Body of pancreas (tissue), 4 donors: Measurements from ENCODE around the gene AP3B1. TPM values are rescaled to one million over a fixed set of nuclear protein-coding genes. Genes with fewer than 3 reads are reported as not detected.

Source experiments
- ATAC-seq: fragments of 150-250 bp; one replicate; pipeline ENCODE4 v1.9.1; 2016
- DNase-seq, 4 donors: peaks; one replicate each; pipeline ENCODE4 v3.0.0-alpha.2; 2019
- H3K27ac ChIP-seq, 4 donors: fragments of 200-600 bp; sonication (generic); 1 replicate in 3 of 4; 2 replicates in 1 of 4; pipeline versions ENCODE4 v1.5.1 to v1.6.1; 2016 to 2019; ENCODE audit warnings: mild to moderate bottlenecking in 1 of 4, mixed read lengths in 1 of 4, moderate library complexity in 1 of 4
- H3K27me3 ChIP-seq, 2 donors: fragments of 200-600 bp; sonication (generic); one replicate each; pipeline ENCODE4 v1.6.0; 2016; ENCODE audit warnings: mild to moderate bottlenecking in 1 of 2
- H3K36me3 ChIP-seq, 2 donors: fragments of 200-600 bp; sonication (generic); replicated peaks in 1 of 2; 2 replicates each; pipeline ENCODE4 v1.5.1; 2016; ENCODE audit warnings: low read depth in 2 of 2; ENCODE audit not compliant: insufficient read depth in 1 of 2
- H3K4me1 ChIP-seq: fragments of 200-600 bp; sonication (generic); one replicate; pipeline ENCODE4 v1.6.0; 2016
- H3K4me3 ChIP-seq, 2 donors: fragments of 200-600 bp; sonication (generic); 1 replicate in 1 of 2; 2 replicates in 1 of 2; pipeline ENCODE4 v1.5.1; 2016 to 2019
- H3K9me3 ChIP-seq, 3 donors: fragments of 200-600 bp; sonication (generic); 1 replicate in 2 of 3; 2 replicates in 1 of 3; pipeline ENCODE4 v1.5.1; 2016
- POLR2A ChIP-seq, 3 donors: fragments of 450-650 bp; IDR thresholded peaks; one replicate each; pipeline ENCODE4 v1.6.1; 2016; ENCODE audit warnings: antibody characterized with exemption in 3 of 3, mild to moderate bottlenecking in 2 of 3
- WGBS, 2 donors: methylation state at CpG; one replicate each; pipeline ENCODE4 v1.1.5; 2017; 5-methylcytosine and 5-hydroxymethylcytosine counted together
- intact Hi-C: fragments of 100-400 bp; cut with DNase I; formaldehyde crosslinking; loops from one replicate; pipeline ENCODE4 v1.15.1; 2023
- total RNA-seq, 2 donors: library from RNA; depleted of rRNA; stranded (reverse); fragments of >200 nt; gene quantifications; one replicate each; pipeline ENCODE4 v1.1.0, GENCODE V29; 2016
- TF ChIP-seq, protein P1 (sequence below), 7 experiments: fragments of 450-650 bp in 4 of 7; fragments of 200-600 bp in 3 of 7; sonication (generic) in 3 of 7; IDR thresholded peaks; one replicate each; pipeline ENCODE4 v1.5.1; 2016 to 2019; ENCODE audit warnings: antibody characterized with exemption in 7 of 7

The AP3B1 gene
- total RNA-seq, 2 donors from 2014 or later = 23.6 to 32.3 TPM

DNA sequence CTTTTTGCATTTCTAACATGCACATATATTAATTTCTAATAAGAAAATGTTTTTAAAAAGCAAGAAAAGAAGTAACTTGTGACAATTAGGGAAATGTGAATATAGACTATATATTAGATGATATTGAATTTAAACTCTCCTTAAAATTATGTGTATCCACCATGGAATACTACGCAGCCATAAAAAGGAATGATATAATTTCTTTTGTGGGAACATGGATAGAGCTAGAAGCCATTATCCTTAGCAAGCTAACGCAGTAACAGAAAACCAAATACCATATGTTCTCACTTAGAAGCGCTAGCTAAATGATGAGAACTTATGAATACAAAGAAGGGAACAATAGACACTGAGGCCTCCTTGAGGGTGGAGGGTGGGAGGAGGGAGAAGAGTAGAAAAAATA lies 23.8 kb upstream of the AP3B1 start:
- intact Hi-C loops = no loop called here
- 93 to 99% methylated on average over 3 of the region's 3 CpGs for WGBS, 2 donors
- H3K27me3 ChIP-seq = no peaks in the 10 kb centered on the region
- no peak overlapping the region for H3K4me3 ChIP-seq
- H3K9me3 ChIP-seq = no peaks in the 10 kb centered on the region
- DNase-seq = no peak
- H3K27ac ChIP-seq = no peak overlapping the region
- no peak for TF ChIP-seq POLR2A (IDR thresholded peaks at IDR 0.05)
- TF ChIP-seq, protein P1, sequence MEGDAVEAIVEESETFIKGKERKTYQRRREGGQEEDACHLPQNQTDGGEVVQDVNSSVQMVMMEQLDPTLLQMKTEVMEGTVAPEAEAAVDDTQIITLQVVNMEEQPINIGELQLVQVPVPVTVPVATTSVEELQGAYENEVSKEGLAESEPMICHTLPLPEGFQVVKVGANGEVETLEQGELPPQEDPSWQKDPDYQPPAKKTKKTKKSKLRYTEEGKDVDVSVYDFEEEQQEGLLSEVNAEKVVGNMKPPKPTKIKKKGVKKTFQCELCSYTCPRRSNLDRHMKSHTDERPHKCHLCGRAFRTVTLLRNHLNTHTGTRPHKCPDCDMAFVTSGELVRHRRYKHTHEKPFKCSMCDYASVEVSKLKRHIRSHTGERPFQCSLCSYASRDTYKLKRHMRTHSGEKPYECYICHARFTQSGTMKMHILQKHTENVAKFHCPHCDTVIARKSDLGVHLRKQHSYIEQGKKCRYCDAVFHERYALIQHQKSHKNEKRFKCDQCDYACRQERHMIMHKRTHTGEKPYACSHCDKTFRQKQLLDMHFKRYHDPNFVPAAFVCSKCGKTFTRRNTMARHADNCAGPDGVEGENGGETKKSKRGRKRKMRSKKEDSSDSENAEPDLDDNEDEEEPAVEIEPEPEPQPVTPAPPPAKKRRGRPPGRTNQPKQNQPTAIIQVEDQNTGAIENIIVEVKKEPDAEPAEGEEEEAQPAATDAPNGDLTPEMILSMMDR (IDR thresholded peaks at IDR 0.05) = no peak
- ATAC-seq = no peak
- H3K4me1 ChIP-seq = peaks cover 5% of the 10 kb centered on the region
- H3K36me3 ChIP-seq = no peaks in the 10 kb centered on the region

DNA sequence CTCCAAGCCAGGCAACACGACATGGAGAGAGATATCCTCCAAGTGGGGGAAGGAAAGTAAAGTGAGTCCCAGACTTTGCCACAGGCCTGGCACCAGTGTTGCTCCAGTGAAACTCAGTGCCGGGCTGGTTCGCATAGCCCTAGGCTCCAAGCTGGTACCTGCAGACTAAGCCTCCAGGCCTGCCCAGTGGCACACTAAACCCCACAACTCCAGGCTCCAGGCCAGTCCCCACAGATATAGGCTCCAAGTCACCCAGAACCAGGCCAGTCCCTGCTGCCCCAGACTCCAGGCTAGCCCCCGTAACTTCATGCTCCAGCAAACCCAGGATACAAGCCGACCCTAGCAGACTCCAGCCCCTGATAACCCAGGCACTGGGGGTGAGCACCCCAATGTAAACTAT lies 23.0 kb upstream of the AP3B1 start:
- Histone ChIP-seq H3K4me1 (peaks cover 5% of the 10 kb centered on the region), H3K9me3 (no peaks in the 10 kb centered on the region), H3K27ac (no peak overlapping the region), H3K27me3 (no peaks in the 10 kb centered on the region), H3K36me3 (no peaks in the 10 kb centered on the region), H3K4me3 (no peak overlapping the region)
- WGBS, 2 donors = 82 to 86% methylated on average over 5 of the region's 5 CpGs
- intact Hi-C loops = no loop called here
- ATAC-seq = no peak
- DNase-seq = no peak
- no peak for TF ChIP-seq POLR2A (IDR thresholded peaks at IDR 0.05)
- TF ChIP-seq, protein P1 (IDR thresholded peaks at IDR 0.05) = no peak

DNA sequence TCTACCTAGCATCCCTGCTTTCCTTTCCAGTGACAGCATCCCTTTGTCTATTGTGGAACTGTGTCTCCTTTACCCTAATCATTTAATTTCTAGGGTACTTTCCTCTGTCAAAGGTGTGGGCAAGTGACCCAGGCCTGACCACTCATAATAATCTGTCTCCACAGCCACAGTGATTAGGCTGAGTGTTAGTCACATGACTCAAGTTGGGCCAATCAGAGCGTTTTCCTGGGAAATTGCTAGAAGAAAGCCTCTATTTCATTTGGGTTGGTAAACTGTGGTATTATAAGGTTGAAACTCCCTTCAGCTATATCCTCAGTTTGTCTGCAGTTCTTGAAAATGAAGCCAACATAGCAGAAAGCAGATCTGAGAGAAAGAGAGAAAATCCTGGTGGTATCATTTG lies 14.2 kb upstream of the AP3B1 start:
- H3K27me3 ChIP-seq = no peaks in the 10 kb centered on the region
- ATAC-seq = no peak
- no peaks in the 10 kb centered on the region for H3K9me3 ChIP-seq
- intact Hi-C loops = no loop called here
- H3K36me3 ChIP-seq = no peaks in the 10 kb centered on the region
- TF ChIP-seq, protein P1 (IDR thresholded peaks at IDR 0.05) = no peak
- no peak for TF ChIP-seq POLR2A (IDR thresholded peaks at IDR 0.05)
- no peaks in the 10 kb centered on the region for H3K4me1 ChIP-seq
- no peak for DNase-seq
- H3K4me3 ChIP-seq = no peak overlapping the region
- no peak overlapping the region for H3K27ac ChIP-seq
- 85 to 97% methylated on average over 1 of the region's 1 CpG for WGBS, 2 donors

DNA sequence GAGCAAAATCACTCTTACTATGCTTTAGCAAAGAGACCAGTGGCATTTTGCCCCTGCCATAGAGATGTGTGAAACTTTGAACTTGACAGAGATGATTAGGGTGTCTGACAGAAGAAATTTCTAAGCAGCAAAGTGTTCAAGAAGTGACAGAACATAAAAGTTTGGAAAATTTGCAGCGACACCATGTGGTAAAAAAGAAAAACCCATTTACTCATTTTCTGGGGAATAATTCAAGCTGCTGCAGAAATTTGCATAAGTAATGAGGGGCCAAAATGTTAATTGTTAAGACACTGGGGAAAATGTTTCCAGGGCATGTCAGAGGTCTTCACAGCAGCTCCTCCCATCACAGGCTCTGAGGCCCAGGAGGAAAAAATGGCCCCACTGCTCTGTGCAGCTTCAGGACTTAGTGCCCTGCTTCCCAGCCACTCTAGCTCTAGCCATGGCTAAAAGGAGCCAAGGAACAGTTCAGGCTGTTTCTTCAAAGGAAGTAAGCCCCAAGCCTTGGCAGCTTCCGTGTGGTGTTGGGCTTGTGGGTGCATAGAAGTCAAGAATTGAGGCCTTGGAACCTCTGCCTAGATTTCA lies 6.1 kb upstream of the AP3B1 start:
- WGBS, 2 donors = 25 to 27% methylated on average over 2 of the region's 2 CpGs
- DNase-seq = no peak
- TF ChIP-seq, protein P1 (IDR thresholded peaks at IDR 0.05) = peak in 4 of 7 experiments; percentile 14 to 31 (median 23)
- TF ChIP-seq POLR2A (IDR thresholded peaks at IDR 0.05) = no peak
- no peak overlapping the region for H3K4me3 ChIP-seq
- H3K36me3 ChIP-seq = no peaks in the 10 kb centered on the region
- intact Hi-C loops = loop anchor here (5.0 kb wide), 1 partner anchor 52 kb away; no protein-coding TSS in a partner anchor
- no peak for ATAC-seq
- H3K9me3 ChIP-seq = no peaks in the 10 kb centered on the region
- peaks cover 4% of the 10 kb centered on the region for H3K4me1 ChIP-seq
- no peaks in the 10 kb centered on the region for H3K27me3 ChIP-seq
- H3K27ac ChIP-seq = no peak overlapping the region
